Ureter (tissue), 1 donor: ENCODE measurements around the gene NTN4. TPM values are rescaled to one million over a fixed set of nuclear protein-coding genes. Genes with fewer than 3 reads are reported as not detected.
"Not testable (repeated sequence)": the region's sequence is repeated elsewhere in the genome, so short reads cannot be mapped to it uniquely, and the experiment has no call there.

Experiments used
- DNase-seq: peaks from one replicate; pipeline ENCODE4 v3.0.0-alpha.2; 2020; ENCODE audit warnings: low spot score
- total RNA-seq: library from RNA; stranded (reverse); gene quantifications from one replicate; pipeline ENCODE4 v1.2.4, GENCODE V29; 2023
- donor health status: DM: yes; HTN: yes; CAD: no.

Gene NTN4
- total RNA-seq, 1 donor from 2014 or later, result 97.7 TPM

- DNase-seq, result no peak
These were observed 80.2 kb downstream of the NTN4 start for GRCh38 chr12:95710386-95710785.

DNA sequence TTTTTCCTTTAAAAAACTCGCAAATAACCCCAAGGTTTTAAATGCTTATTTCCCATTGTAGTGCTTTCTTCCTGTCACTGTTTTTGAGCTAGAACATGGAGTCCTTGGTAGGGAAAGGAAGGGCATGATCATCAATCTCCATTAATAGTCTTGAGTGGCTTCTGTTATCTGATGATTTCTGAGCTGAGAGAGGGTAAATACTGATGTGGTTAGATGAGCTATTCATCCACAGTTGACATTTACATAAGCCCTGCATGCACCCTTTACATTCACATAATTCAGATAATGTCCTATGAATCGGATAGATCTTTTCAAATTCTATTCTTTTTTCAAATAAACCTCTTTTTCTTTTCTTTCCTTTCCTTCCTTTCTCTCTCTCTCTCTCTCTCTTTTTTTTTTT is 81.4 kb downstream of the NTN4 start:
- no peak for DNase-seq

DNA sequence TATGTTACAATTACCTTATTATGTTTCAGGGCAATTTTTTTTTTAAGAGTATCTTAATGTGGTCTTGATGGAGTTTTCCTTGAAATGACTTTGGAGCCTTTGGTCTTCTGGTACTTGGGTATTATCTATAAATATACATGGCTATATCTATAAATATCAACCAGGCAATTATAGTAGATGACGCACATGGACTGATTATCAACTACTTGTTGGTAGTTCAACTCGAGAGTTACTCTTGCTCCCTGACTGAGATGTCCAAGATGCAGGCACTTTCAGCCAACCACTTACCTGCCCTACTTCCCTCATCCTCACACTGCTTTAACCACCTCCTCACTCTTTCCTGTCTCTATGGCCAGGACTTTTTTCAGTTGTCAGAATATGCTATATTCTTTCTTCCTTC is 85.4 kb downstream of the NTN4 start:
- no peak for DNase-seq

- no peak for DNase-seq
These were observed 86.6 kb downstream of the NTN4 start for GRCh38 chr12:95703986-95704385.

DNA sequence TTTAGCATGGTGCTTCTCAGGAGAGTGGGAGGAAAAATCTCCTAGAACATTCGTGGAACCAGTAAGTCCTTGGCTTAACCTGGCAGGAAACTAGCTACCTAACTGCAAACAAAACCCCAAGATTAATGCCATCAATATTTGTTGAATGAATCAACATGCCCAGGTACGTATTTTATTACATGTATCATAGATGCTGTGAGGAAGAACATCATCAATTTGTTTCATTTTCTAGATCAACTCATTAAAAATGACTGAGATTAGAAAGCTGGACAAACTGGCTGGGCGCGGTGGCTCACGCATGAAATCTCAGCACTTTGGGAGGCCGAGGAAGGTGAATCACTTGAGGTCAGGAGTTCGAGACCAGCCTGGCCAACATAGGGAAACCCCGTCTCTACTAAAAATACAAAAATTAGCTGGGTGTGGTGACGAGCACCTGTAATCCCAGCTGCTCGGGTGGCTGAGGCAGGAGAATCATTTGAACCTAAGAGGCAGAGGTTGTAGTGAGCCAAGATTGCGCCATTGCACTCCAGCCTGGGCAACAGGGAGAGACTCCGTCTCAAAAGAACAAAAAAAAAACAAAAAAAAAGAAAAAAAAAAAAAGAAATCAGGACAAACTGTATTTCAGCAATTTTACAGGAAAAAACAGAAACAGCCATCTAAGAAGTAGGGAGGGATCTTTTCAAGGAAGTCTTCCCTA is 88.7 kb downstream of the NTN4 start:
- no peak for DNase-seq

GRCh38 chr12:95701275-95701674 is 89.3 kb downstream of the NTN4 start:
- DNase-seq, result no peak

- no peak for DNase-seq
These were observed 90.2 kb downstream of the NTN4 start for GRCh38 chr12:95700316-95700785.

DNA sequence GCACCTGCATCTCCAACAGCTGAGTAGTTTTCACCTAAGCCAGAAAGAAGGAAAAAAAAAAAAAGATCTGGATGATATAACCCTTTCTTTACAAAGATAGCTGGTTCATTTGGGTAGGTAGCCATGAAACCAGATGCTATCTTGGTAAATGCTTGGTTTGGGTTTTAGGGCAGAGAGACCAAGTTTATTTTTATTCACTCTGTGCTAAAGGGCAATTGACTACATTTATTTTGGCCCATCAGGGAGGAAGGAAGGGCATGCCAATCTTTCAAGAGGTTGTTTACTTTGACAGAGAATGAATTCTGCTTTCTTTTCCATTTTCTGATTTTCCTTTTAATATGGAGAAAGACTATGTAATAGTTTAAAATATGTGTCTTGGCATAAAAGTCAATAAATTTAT is 91.0 kb downstream of the NTN4 start:
- no peak for DNase-seq

DNA sequence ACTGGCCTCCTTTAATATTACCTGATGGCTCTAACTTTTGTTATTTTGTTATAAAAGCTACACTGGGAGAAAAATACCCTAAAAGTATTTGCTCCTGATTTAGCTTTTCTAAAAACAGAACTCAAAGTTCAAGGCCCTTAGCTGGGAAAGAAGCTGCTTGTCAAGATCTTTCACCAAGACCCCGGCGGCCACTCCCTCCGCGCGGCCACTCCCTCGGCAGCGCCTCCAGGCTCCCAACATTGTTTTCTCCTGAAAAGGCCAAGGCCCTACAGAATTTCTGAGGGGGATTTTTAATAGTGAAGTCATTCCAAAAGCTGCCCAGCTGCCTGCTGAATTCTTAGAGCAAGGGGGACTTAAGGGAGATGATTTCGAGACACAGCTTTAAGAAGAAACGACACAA is 96.4 kb downstream of the NTN4 start:
- no peak for DNase-seq

DNA sequence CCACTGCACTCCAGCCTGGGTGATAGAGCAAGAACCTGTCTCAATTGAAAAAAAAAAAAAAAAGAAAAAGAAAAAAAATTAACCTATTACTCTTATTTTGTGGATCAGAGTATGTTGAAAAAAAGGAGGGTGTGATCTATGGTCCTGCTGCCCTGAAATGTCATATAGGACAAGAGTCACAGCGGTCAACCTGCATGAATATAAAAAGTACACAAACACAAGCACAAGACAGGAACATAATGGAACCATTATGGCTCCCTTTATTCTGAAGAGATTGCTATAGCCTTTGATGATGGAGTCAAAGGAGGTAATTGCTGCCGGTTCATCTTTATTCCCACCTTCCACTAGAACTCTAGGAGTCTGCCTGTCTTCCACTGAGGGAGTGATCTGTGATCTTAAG is 96.9 kb downstream of the NTN4 start:
- no peak for DNase-seq

DNA sequence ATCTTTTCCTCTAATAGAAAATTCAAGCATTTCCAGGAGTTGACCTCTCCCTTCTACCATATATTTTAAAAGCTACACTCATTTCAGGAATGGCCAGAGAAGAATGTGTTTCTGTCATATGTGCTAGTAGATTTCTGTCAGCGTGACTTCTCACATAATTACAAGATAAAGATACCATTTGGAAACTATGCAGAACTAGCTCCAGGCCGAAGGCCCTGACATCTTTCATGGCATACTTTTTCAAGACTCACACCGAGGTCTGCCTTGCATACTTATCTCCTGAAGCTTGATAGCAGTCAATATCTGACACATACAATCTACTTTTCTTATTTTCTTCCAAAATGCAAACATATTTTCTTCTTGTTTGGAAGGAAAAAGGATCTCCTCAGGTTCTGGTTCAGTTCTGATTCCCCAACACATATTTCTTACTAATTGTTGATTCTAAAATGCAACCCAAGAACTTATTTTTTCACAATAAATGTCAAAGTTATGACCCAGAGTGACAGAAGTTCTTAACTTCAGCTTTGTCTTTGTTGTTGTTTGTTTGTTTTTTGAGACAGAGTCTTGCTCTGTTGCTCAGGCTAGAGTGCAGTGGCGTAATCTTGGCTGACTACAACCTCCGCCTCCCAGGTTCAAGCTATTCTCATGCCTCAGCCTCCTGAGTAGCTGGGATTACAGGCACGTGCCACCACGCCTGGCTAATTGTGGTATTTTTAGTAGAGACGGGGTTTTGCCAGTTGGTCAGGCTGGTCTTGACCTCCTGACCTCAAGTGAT is 99.5 kb downstream of the NTN4 start:
- no peak for DNase-seq

DNA sequence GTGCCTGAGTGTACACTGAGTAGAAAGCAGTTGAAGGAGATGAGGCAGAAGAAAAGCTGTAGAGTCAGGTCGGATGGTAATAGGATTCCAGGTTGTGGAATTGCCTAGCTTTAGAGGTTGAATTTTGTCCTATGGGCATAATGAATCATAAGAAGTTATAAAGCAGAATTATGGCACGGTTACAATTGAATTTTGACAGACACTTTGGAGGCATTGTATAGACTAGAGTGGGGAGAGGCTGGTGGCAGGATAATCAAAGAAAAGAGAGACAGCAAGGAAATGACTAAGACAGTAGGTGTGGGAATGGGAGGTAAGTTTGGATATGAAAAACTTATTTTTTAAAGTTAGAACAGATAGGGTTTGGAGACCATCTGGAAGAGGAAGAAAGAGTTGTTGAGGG is 102.6 kb downstream of the NTN4 start:
- no peak for DNase-seq

- no peak for DNase-seq
These were observed 107.1 kb downstream of the NTN4 start for GRCh38 chr12:95683418-95683817.

- no peak for DNase-seq
These were observed 109.3 kb downstream of the NTN4 start for GRCh38 chr12:95681210-95681765.

DNA sequence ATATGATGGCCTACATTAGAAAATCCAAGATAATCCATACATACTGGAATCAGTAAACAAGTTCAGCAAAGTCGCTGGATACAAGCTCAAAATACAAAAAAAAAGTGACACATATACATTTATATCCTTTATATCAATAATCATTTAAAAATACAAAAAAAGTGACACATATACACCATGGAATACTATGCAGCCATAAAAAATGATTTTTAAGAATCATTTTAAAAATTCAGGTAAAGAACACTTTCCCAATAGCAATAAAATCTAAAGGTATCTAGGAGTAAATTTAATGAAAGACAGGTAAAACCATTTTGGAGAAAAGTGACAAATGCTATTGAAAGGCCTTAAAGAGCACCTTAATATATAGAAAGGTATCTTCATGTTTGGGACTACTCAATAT is 111.9 kb downstream of the NTN4 start:
- DNase-seq, result no peak

GRCh38 chr12:95677782-95678181 is 112.8 kb downstream of the NTN4 start:
- DNase-seq, result not testable (repeated sequence)

GRCh38 chr12:95674631-95675030 is 115.9 kb downstream of the NTN4 start:
- DNase-seq, result no peak

GRCh38 chr12:95674163-95674562 is 116.4 kb downstream of the NTN4 start:
- DNase-seq, result no peak

DNA sequence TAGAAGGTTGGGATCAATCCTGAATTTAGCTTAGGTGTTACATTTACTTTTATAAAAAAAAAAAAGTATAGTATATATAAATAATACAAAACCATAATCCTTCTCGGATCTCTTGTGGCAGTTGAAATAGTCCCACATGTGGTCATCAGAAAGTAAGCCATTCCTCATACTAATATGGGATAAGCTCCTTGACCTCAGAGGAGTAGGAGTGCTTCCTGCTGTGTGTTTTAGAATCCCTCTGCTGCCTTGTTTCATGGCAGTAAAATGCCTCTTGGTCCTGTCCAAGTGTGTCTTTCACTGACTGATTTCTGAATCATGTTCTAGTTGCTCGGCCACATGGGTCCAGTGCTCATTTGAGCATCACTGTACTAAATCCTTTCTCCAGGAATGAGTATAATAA is 117.0 kb downstream of the NTN4 start:
- no peak for DNase-seq

DNA sequence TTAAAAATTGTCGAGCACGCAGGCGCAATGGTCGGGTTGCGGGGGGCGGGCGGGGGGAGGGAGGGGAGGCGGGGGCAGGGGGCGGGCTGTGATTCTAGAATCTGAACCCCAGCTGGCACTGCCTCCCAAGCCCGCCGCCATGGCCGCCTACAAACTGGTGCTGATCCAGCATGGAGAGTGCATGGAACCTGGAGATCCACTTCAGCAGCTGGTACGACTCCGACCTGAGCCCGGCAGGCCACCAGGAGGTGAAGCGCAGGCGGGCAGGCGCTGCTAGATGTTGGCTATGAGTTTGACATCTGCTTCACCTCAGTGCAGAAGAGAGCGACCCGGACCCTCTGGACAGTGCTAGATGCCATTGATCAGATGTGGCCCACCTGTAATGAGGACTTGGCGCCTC is 118.4 kb downstream of the NTN4 start:
- DNase-seq, result no peak

- DNase-seq, result no peak
These were observed 119.3 kb downstream of the NTN4 start for GRCh38 chr12:95671265-95671664.

GRCh38 chr12:95663525-95663924 is 127.0 kb downstream of the NTN4 start:
- DNase-seq, result no peak

- DNase-seq, result no peak
These were observed 129.2 kb downstream of the NTN4 start for GRCh38 chr12:95661360-95661759.
